K562 (cell line): ENCODE measurements around the gene TUBB4B.

Experiments
- CBFB ChIP-seq: sonication (generic); formaldehyde crosslinking; IDR thresholded peaks from 2 replicates; pipeline ENCODE4 v1.4.0; 2020; ENCODE audit warnings: mild to moderate bottlenecking, missing genetic modification reagents
- CBX2 ChIP-seq: fragments of 200-600 bp; sonication (generic); IDR thresholded peaks from one replicate; pipeline ENCODE4 v1.6.1; 2012; ENCODE audit warnings: mild to moderate bottlenecking, low read length, inconsistent platforms; ENCODE audit not compliant: insufficient read depth, poor library complexity, severe bottlenecking
- CTCF ChIP-seq, 3 experiments: IDR thresholded peaks in 2 of 3; conservative IDR thresholded peaks in 1 of 3; 2 replicates each; pipeline ENCODE4 v1.5.1; 2011 to 2012; ENCODE audit warnings: low read length in 3 of 3, mild to moderate bottlenecking in 3 of 3, control low read depth in 2 of 3, improper control_type of control experiment in 1 of 3, inconsistent platforms in 1 of 3, low read depth in 1 of 3, mixed read lengths in 1 of 3, moderate library complexity in 1 of 3; ENCODE audit not compliant: insufficient read depth in 2 of 3
- EP300 ChIP-seq: IDR thresholded peaks from 2 replicates; pipeline ENCODE4 v1.6.1; 2012; ENCODE audit warnings: low read length, improper control_type of control experiment
- FOXM1 ChIP-seq, 2 experiments: fragments of 450-650 bp in 1 of 2; sonication (generic) in 1 of 2; formaldehyde crosslinking in 1 of 2; IDR thresholded peaks; 2 replicates each; pipeline versions ENCODE4 v1.6.1 to v1.9.0; 2017 to 2022; ENCODE audit warnings: low read depth in 2 of 2, mild to moderate bottlenecking in 2 of 2, missing genetic modification reagents in 1 of 2, moderate library complexity in 1 of 2
- GABPA ChIP-seq: fragments of 200-800 bp; sonication (Bioruptor generic); conservative IDR thresholded peaks from 2 replicates; pipeline ENCODE4 v1.6.1; 2016; ENCODE audit warnings: low read depth, missing genetic modification characterization, missing compliant biosample characterization
- JUN ChIP-seq, 2 experiments: sonication (generic) in 1 of 2; formaldehyde crosslinking in 1 of 2; IDR thresholded peaks; 2 replicates each; pipeline versions ENCODE4 v1.6.1 to v1.8.0; 2012 to 2022; ENCODE audit warnings: borderline replicate concordance in 2 of 2, mild to moderate bottlenecking in 2 of 2, improper control_type of control experiment in 1 of 2, low read depth in 1 of 2, low read length in 1 of 2, missing genetic modification reagents in 1 of 2
- NFYB ChIP-seq: IDR thresholded peaks from 2 replicates; pipeline ENCODE4 v1.6.1; 2011; ENCODE audit warnings: mild to moderate bottlenecking, moderate library complexity; ENCODE audit not compliant: insufficient read length; ENCODE audit errors: extremely low read depth
- NONO ChIP-seq, 2 experiments: fragments of 200-400 bp in 1 of 2; fragments of 450-650 bp in 1 of 2; formaldehyde crosslinking in 1 of 2; IDR thresholded peaks; 2 replicates each; pipeline ENCODE4 v1.6.1; 2017; ENCODE audit warnings: low read depth in 2 of 2, mild to moderate bottlenecking in 2 of 2, moderate library complexity in 2 of 2, low read length in 1 of 2
- POLR2A ChIP-seq: fragments of 450-650 bp; conservative IDR thresholded peaks from 2 replicates; pipeline ENCODE4 v1.6.1; 2016
- POLR2AphosphoS5 ChIP-seq: IDR thresholded peaks from 2 replicates; pipeline ENCODE4 v1.6.1; 2011; ENCODE audit warnings: mild to moderate bottlenecking, low read depth, low read length, moderate library complexity; ENCODE audit not compliant: control insufficient read depth, insufficient read depth
- PTRF ChIP-seq: fragments of 450-650 bp; IDR thresholded peaks from 2 replicates; pipeline ENCODE4 v1.6.1; 2016; ENCODE audit warnings: mild to moderate bottlenecking, missing genetic modification characterization, missing compliant biosample characterization
- TAF1 ChIP-seq: IDR thresholded peaks from 2 replicates; pipeline ENCODE4 v1.6.1; 2011; ENCODE audit warnings: mild to moderate bottlenecking, low read length, moderate library complexity; ENCODE audit not compliant: insufficient read depth, control insufficient read depth, severe bottlenecking; ENCODE audit errors: extremely low read depth
- ZBTB33 ChIP-seq: sonication (generic); formaldehyde crosslinking; IDR thresholded peaks from 2 replicates; pipeline ENCODE4 v1.8.1; 2023; ENCODE audit warnings: mild to moderate bottlenecking, missing genetic modification reagents

- no peak for TF ChIP-seq CBX2
- TF ChIP-seq POLR2AphosphoS5 = no peak
- TF ChIP-seq PTRF (tag) = no peak
- no peak for TF ChIP-seq CTCF (IDR thresholded peaks at IDR 0.05 in 2 of 3, conservative IDR thresholded peaks at IDR 0.05 in 1 of 3; ENCODE audit: insufficient read depth in 2 of 3, low read depth in 1 of 3, low read length in 3 of 3)
- TF ChIP-seq NONO (IDR thresholded peaks at IDR 0.05; ENCODE audit: low read depth in 2 of 2, low read length in 1 of 2) = no peak
- TF ChIP-seq POLR2A = no peak
- TF ChIP-seq ZBTB33 (CRISPR knock-in tag) = no peak
- TF ChIP-seq FOXM1 (IDR thresholded peaks at IDR 0.05; ENCODE audit: low read depth) = no peak
- TF ChIP-seq FOXM1 (CRISPR knock-in tag; IDR thresholded peaks at IDR 0.05; ENCODE audit: low read depth) = no peak
- TF ChIP-seq GABPA (tag) = no peak
- no peak for TF ChIP-seq EP300
- no peak for TF ChIP-seq JUN (IDR thresholded peaks at IDR 0.05; ENCODE audit: borderline replicate concordance, low read depth, low read length)
- no peak for TF ChIP-seq JUN (CRISPR knock-in tag; IDR thresholded peaks at IDR 0.05; ENCODE audit: borderline replicate concordance)
- TF ChIP-seq CBFB (CRISPR knock-in tag) = no peak
- no peak for TF ChIP-seq NFYB
- no peak for TF ChIP-seq TAF1
Observed at GRCh38 chr9:137263506-137263905, 22.4 kb downstream of the TUBB4B start.
